ENCODE measurements around the gene AP2M1.

AP2M1 gene

DNA sequence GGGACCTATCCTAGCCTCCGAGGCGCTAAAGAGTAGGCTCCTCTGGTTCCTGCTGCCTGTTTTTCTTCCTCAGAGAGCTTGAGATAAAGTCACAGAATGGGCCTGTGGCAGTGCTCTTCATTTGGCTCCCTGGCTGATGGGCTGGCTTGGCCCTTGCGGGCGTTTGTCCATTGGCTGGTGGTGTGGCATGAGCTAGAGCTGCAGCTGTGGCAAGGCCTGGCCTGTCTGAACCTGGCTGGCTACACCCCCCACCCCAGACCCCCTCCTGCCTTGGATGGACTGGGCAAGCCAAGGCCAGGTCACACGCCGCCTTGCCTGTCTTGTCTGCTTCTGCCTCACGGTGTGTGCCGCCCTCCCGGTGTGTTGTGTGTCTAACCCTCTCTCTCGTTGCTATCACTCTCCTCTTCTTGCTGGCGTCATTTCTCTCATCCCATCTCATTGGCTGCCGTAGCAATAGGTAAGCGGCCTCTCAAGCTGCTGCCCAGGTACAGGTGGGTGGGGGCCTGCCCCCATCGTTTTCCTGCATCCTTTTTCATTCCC lies 3.2 kb downstream of the AP2M1 start:
- peaks cover 7% of the 10 kb centered on the region for H3K4me1 ChIP-seq
- DNase-seq, result no peak
- no peaks in the 10 kb centered on the region for H3K9me3 ChIP-seq
- H3K27me3 ChIP-seq, result no peaks in the 10 kb centered on the region
- no peak for TF ChIP-seq CTCF (IDR thresholded peaks at IDR 0.05; ENCODE audit: low read depth, low read length)
- peaks cover 57% of the 10 kb centered on the region for H3K36me3 ChIP-seq
- H3K4me3 ChIP-seq (ENCODE audit: low read depth, low read length), result no peak overlapping the region

GRCh38 chr3:184178521-184179138 lies 4.0 kb downstream of the AP2M1 start:
- Histone ChIP-seq H3K36me3 (peaks cover 65% of the 10 kb centered on the region), H3K4me3 (ENCODE audit: low read depth, low read length) (no peak overlapping the region)

GRCh38 chr3:184180165-184180564 lies 5.5 kb downstream of the AP2M1 start:
- Histone ChIP-seq H3K27me3 (no peaks in the 10 kb centered on the region), H3K4me1 (peaks cover 10% of the 10 kb centered on the region), H3K4me3 (ENCODE audit: low read depth, low read length) (no peak overlapping the region), H3K36me3 (peaks cover 73% of the 10 kb centered on the region), H3K9me3 (no peaks in the 10 kb centered on the region)
- DNase-seq, result no peak
- TF ChIP-seq CTCF (IDR thresholded peaks at IDR 0.05; ENCODE audit: low read depth, low read length), result no peak

More at GRCh38 chr3:184178521-184179138, 4.0 kb downstream of the AP2M1 start:
- Histone ChIP-seq H3K27me3 (no peaks in the 10 kb centered on the region), H3K4me1 (peaks cover 7% of the 10 kb centered on the region), H3K9me3 (no peaks in the 10 kb centered on the region)
- no peak for TF ChIP-seq CTCF (IDR thresholded peaks at IDR 0.05; ENCODE audit: low read depth, low read length)
- no peak for DNase-seq

DNA sequence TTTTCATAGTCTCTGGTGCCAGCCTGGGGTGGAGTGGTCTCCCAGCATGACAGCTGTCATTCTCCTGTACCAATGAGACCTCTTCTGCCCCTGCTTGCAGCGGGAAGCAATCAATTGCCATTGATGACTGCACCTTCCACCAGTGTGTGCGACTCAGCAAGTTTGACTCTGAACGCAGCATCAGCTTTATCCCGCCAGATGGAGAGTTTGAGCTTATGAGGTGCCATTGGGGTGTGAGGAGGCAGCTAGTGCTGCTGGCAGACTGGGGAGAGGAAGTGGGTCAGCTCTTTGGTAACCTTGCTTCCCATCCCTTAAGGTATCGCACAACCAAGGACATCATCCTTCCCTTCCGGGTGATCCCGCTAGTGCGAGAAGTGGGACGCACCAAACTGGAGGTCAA lies 6.9 kb downstream of the AP2M1 start:
- Histone ChIP-seq H3K4me1 (peaks cover 11% of the 10 kb centered on the region), H3K36me3 (peaks cover 73% of the 10 kb centered on the region), H3K4me3 (ENCODE audit: low read depth, low read length) (no peak overlapping the region), H3K9me3 (no peaks in the 10 kb centered on the region), H3K27me3 (no peaks in the 10 kb centered on the region)
- TF ChIP-seq CTCF (IDR thresholded peaks at IDR 0.05; ENCODE audit: low read depth, low read length), result no peak
- no peak for DNase-seq

DNA sequence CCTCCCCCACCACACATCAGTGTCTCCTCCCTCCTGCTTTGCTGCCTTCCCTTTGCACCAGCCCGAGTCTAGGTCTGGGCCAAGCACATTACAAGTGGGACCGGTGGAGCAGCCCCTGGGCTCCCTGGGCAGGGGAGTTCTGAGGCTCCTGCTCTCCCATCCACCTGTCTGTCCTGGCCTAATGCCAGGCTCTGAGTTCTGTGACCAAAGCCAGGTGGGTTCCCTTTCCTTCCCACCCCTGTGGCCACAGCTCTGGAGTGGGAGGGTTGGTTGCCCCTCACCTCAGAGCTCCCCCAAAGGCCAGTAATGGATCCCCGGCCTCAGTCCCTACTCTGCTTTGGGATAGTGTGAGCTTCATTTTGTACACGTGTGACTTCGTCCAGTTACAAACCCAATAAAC lies 9.0 kb downstream of the AP2M1 start:
- no peaks in the 10 kb centered on the region for H3K27me3 ChIP-seq
- H3K9me3 ChIP-seq, result no peaks in the 10 kb centered on the region
- no peak for DNase-seq
- H3K4me1 ChIP-seq, result peaks cover 5% of the 10 kb centered on the region
- H3K4me3 ChIP-seq (ENCODE audit: low read depth, low read length), result no peak overlapping the region
- TF ChIP-seq CTCF (IDR thresholded peaks at IDR 0.05; ENCODE audit: low read depth, low read length), result no peak
- H3K36me3 ChIP-seq, result peaks cover 66% of the 10 kb centered on the region

DNA sequence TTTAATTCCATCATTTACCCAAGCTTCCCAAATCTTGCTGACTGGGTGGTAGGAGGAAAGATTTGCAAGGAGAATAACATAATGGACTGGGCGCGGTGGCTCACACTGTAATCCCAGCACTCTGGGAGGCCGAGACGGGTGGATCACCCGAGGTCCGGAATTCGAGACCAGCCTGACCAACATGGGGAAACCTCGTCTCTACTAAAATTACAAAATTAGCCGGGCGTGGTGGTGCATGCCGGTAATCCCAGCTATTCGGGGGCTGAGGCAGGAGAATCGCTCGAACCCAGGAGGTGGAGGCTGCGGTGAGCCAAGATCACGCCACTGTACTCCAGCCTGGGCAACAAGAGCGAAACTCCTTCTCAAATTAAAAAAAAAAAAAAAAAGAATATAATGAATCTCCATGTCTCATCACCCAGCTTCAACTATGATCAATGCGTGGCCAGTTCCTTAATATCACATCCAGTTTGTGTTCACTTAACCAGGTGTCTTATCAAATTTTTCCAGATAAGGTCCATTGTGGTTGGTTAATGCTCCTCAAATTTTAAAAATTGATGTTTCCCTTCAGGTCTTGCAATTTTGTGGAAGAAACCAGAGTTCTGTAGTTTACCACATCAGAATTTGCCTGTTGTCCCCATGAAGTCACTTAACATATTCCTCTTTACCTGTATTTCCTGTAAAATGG lies 10.0 kb downstream of the AP2M1 start:
- peaks cover 66% of the 10 kb centered on the region for H3K36me3 ChIP-seq
- TF ChIP-seq CTCF (IDR thresholded peaks at IDR 0.05; ENCODE audit: low read depth, low read length), result no peak
- no peaks in the 10 kb centered on the region for H3K27me3 ChIP-seq
- no peaks in the 10 kb centered on the region for H3K9me3 ChIP-seq
- DNase-seq, result no peak
- peaks cover 5% of the 10 kb centered on the region for H3K4me1 ChIP-seq
- H3K4me3 ChIP-seq (ENCODE audit: low read depth, low read length), result peak overlapping the region; percentile 49
